ENCODE results near the gene SMURF1.

SMURF1 gene

GRCh38 chr7:99132595-99133321 is 11.2 kb downstream of the SMURF1 start:
- TF ChIP-seq ZNF274 (IDR thresholded peaks at IDR 0.05; ENCODE audit: low read depth, low read length), result no peak
- no peak overlapping the region for H3K4me3 ChIP-seq (ENCODE audit: low read length)

DNA sequence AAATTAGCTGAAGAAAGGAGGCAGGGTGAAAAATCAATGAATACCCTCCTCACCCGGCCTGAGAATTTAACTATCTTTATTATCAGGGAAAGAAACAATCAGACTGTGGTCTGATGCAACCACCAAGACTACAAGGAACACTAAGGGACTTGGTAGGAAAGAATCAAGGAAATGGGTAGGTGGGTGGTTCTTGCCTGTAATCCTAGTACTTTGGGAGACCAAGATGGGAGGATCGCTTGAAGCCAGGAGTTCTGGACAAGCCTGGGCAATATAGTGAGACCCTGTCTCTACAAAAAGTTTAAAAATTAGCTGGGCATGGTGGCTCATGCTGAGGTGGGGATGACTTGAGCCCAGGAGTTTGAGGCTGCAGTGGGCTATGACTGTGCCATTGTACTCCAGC is 12.6 kb downstream of the SMURF1 start:
- TF ChIP-seq ZNF274 (IDR thresholded peaks at IDR 0.05; ENCODE audit: low read depth, low read length), result no peak
- no peak overlapping the region for H3K4me3 ChIP-seq (ENCODE audit: low read length)

GRCh38 chr7:99129536-99129935 is 14.4 kb downstream of the SMURF1 start:
- TF ChIP-seq ZNF274 (IDR thresholded peaks at IDR 0.05; ENCODE audit: low read depth, low read length), result no peak

DNA sequence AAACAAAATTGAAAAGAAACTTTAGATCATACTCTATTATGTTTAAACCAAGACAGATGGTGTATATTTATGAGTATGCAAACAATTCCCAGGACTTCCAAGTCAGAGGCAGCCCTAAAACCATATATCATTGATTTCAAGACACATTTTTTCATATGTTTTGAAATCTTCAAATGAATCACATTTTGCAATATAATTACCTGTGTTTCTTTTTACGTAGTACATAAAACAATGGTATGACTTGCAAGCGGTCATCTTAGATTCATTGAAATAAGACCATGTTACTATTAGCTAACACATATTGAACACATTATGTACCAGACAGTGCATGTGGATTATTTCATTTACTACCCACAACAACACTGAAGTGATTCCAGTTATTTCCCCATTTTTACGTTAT is 14.9 kb downstream of the SMURF1 start:
- H3K4me3 ChIP-seq (ENCODE audit: low read length), result no peak overlapping the region
- no peak for TF ChIP-seq ZNF274 (IDR thresholded peaks at IDR 0.05; ENCODE audit: low read depth, low read length)

More at GRCh38 chr7:99129536-99129935, 14.4 kb downstream of the SMURF1 start:
- H3K4me3 ChIP-seq (ENCODE audit: low read length), result no peak overlapping the region

DNA sequence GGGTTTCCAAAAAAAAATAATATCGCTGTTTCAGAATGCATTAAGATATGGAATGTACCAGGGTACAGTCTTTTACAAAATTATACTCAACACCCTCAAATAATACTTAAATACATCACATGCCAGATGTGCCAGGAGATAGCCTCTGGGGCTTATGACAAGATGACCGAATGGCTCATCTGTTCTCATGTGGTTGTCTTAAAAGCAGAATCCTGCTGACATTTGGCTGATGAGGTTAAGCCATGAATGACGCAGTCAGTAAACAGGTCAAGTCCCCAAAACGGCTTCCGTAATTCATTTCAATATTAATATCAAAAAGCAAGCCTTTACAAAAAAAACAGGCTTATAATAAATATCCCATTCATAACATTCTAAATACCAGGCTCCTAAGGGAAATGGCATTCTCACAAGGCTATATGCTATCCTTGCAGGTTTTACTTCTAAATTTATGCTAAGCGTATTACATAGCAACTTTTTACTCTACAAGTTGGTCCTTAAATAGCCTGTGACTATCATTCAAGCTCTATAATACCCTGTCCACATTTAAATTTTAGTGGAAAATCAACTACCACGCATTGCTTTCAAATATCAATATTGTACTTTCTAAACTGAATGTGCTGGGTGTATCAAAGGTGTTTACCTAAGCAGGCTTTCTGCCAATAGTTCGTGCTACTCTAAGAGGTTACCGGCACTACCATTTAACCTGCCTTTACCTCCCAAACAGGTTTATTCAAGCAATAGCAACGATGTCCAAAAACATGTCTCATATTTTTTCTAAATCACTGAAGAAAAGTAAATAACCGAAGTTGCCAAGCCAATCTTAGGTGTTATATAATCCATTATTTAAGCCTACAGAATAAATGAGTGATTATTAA is 15.6 kb downstream of the SMURF1 start:
- no peak overlapping the region for H3K4me3 ChIP-seq (ENCODE audit: low read length)
- no peak for TF ChIP-seq ZNF274 (IDR thresholded peaks at IDR 0.05; ENCODE audit: low read depth, low read length)

- no peak for TF ChIP-seq ZNF274 (IDR thresholded peaks at IDR 0.05; ENCODE audit: low read depth, low read length)
- H3K4me3 ChIP-seq (ENCODE audit: low read length), result no peak overlapping the region
These were observed 16.3 kb downstream of the SMURF1 start for GRCh38 chr7:99127636-99128035.

GRCh38 chr7:99126921-99127553 is 16.9 kb downstream of the SMURF1 start:
- H3K4me3 ChIP-seq (ENCODE audit: low read length), result no peak overlapping the region
- TF ChIP-seq ZNF274 (IDR thresholded peaks at IDR 0.05; ENCODE audit: low read depth, low read length), result no peak

DNA sequence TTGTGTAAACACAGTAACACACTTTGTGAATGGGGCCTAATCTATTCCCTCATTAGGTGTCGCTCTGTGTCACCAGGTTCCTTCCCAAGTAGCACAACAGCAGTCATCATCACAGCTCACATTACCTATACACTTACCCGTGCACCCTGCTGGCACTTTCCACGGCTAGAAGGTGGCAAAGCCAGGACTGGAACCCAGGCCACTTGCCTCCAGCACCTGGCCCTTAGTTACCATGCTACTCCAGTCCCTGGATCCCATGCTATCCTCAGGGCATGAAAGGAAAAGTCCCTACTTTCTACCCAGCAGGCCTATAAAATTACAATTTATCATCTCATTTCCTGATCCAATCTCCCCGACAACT is 18.4 kb downstream of the SMURF1 start:
- no peak for TF ChIP-seq ZNF274 (IDR thresholded peaks at IDR 0.05; ENCODE audit: low read depth, low read length)
- H3K4me3 ChIP-seq (ENCODE audit: low read length), result no peak overlapping the region

GRCh38 chr7:99124751-99125504 is 19.0 kb downstream of the SMURF1 start:
- no peak for TF ChIP-seq ZNF274 (IDR thresholded peaks at IDR 0.05; ENCODE audit: low read depth, low read length)
- H3K4me3 ChIP-seq (ENCODE audit: low read length), result no peak overlapping the region

- no peak for TF ChIP-seq ZNF274 (IDR thresholded peaks at IDR 0.05; ENCODE audit: low read depth, low read length)
These were observed 19.7 kb downstream of the SMURF1 start for GRCh38 chr7:99124236-99124635.

GRCh38 chr7:99123571-99124033 is 20.3 kb downstream of the SMURF1 start:
- no peak overlapping the region for H3K4me3 ChIP-seq (ENCODE audit: low read length)

More at GRCh38 chr7:99124236-99124635, 19.7 kb downstream of the SMURF1 start:
- no peak overlapping the region for H3K4me3 ChIP-seq (ENCODE audit: low read length)

DNA sequence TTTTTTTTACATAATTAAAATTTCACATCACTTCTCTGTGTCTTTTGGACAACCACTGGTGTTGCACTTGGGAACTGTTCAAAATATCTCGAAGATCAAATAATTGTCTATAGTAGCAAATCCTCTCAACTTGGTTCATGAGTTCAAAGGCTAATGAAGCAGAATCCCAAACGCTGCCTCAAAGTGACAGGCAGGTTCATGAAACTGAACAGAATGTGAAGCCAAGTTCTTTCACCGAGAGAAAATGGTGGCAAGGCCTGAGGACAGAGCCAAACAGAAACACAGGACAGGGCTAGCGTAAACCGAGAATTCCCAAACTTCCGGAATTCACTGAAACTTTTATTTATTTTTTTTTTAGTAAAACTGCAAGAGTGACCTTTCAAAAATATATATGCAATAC is 21.1 kb downstream of the SMURF1 start:
- TF ChIP-seq ZNF274 (IDR thresholded peaks at IDR 0.05; ENCODE audit: low read depth, low read length), result no peak
- no peak overlapping the region for H3K4me3 ChIP-seq (ENCODE audit: low read length)

More at GRCh38 chr7:99123571-99124033, 20.3 kb downstream of the SMURF1 start:
- TF ChIP-seq ZNF274 (IDR thresholded peaks at IDR 0.05; ENCODE audit: low read depth, low read length), result no peak

DNA sequence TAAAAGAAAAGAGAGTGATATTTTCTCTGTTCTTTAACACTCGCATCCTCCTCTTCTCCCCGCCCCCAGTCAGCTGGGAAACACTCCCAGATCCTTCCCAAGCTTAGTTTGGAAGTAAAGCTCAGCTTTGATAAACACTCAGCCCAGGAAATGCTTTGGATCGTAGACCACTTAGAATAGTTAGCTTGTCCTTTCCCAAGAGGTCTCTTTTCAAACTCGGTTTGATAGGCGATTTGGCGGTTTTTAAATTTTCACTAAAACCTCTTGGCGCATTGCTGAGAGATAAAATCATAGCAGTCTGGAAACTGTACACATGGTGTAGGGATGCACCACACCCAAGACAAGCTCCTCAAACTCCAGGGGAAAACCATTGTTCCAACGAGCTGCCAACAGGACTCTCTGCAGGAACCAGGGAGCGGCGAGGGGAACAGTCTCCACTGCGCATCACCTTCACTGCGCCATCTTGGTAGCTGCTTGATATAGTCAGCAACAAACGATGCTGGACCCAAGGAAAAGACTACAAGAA is 22.3 kb downstream of the SMURF1 start:
- no peak for TF ChIP-seq ZNF274 (IDR thresholded peaks at IDR 0.05; ENCODE audit: low read depth, low read length)
- no peak overlapping the region for H3K4me3 ChIP-seq (ENCODE audit: low read length)
